HuH-7.5 (cell line): ENCODE measurements around the gene DACT3.
A peak's percentile ranks its signal among the peaks of the same experiment; 100 is the strongest.

Experiments
- DNase-seq: peaks from one replicate; pipeline ENCODE4 v3.0.0; 2011; ENCODE audit warnings: low spot score

The DACT3 gene, protein sequence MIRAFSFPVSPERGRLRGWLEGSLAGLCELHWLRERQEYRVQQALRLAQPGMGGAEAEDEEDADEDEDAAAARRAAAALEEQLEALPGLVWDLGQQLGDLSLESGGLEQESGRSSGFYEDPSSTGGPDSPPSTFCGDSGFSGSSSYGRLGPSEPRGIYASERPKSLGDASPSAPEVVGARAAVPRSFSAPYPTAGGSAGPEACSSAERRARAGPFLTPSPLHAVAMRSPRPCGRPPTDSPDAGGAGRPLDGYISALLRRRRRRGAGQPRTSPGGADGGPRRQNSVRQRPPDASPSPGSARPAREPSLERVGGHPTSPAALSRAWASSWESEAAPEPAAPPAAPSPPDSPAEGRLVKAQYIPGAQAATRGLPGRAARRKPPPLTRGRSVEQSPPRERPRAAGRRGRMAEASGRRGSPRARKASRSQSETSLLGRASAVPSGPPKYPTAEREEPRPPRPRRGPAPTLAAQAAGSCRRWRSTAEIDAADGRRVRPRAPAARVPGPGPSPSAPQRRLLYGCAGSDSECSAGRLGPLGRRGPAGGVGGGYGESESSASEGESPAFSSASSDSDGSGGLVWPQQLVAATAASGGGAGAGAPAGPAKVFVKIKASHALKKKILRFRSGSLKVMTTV

DNA sequence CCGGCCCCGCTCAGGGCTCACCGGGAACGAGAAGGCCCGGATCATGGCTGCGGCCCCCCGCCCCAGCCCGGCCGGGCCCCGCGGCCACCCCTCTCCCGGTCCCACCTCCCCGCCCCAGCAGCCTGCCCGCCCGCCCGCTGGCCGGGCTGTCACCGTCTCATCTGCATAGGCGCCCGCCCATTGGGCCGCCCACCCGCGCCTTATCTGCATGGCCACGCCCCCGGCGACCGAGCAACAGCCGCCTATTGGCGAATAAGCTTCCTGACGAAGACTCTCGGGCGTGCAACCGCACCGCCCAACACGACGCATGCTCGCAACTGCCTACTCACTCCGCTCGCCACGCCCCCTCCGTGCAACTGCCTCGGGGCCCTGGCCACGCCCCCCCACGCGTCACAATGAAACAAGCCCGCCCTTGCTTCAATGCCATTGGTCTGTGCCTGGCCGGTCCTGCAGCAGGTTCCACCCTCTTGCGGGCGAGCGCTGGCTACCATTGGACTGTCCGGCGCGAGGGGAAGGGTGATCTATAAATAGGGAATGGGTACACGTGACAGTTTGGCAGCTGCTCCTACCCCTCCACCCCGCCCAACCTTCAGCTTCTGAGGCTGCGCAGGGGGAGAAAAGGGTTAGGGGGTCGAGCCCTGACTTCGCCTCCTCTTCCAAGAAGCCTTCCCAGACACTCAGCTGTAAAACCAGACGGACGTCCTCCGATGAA is at the start of gene DACT3:
DACT3 (minus strand) TSS at position 163 of the 712 bp plus-strand sequence; CDS start at position 45, 118 bp downstream.
- DNase-seq: peak; percentile 99

GRCh38 chr19:46710687-46711086 is 49.7 kb upstream of the DACT3 start:
- no peak for DNase-seq

GRCh38 chr19:46704379-46705076 is 43.5 kb upstream of the DACT3 start:
- peak; percentile 90 for DNase-seq

DNA sequence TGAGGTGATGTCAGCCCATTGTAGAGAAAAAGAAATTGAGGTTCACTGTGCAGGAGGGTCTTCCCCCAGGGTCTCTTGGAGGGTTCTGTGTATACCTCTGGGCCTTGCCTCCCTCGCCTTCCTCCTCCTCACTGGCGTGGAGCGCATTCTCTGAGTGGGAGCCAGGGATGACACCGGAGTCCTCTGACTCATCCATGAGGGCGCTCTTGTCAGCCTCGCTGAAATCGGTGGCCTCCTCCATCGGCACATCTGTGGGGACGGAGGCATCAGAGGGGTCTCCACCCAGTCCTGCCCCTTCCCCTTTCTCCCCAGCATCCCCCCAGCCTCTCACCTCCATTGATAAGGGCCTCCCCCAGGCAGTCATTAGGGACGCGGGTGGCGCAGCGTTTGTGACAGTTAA is 39.7 kb upstream of the DACT3 start:
- no peak for DNase-seq

GRCh38 chr19:46698395-46699321 is 37.7 kb upstream of the DACT3 start:
- DNase-seq: no peak

DNA sequence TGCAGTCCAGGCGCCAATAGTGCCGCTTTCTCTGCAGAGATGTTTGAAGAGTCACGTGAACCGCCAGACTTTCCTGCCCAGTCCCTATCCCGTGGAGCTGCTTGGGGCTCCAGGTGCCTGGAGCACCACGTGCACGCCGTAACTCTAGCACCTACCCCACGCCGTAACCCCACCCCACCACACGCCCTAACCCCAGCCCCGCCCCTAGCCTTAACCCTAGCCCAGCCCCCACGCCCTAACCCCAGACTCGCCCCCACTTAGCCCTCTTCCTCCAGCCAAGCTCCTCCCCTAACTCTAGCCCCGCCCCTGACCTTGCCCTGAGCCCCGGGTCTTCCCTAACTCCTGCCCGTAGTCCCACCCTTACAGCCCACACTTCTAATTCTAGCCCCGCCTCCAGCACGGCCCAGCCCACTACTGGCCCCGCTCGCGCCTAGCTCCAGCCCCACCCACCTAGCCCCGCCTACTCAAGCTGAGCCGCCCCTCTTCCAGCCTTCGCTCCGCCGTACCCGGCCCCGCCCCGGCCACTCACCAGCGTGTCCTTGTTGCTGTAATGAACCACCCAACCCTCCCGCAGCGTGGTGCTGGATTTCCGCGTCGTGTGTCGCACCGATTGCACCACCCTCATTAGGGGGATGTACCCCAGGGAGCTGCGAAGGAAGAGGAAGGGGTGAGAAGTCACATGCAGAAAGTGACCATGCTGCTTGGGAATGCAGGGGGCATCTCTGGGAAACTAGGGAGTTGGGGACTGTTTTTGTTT is 36.4 kb upstream of the DACT3 start:
- DNase-seq: no peak

DNA sequence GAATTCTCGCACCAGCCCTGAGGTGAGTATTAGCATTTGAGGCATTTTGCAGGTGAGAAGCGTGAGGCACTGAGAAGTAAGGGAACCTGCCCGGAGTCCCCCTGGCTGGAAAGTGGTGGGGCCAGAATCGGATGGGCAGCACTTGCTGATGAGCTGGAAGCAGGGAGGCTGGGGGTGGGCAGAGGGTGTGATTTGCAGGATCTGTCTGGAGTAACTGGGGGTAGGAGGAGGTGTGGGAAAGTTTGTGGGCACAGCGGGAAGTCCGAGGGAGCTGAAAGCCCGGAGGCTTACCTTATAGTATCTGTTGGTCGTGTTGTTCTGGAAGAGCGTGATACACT is 35.9 kb upstream of the DACT3 start:
- DNase-seq: no peak

GRCh38 chr19:46696052-46696451 is 35.1 kb upstream of the DACT3 start:
- DNase-seq: no peak

- no peak for DNase-seq
Measured at GRCh38 chr19:46693760-46694159, 32.8 kb upstream of the DACT3 start.

- no peak for DNase-seq
Measured at GRCh38 chr19:46692918-46693722, 32.1 kb upstream of the DACT3 start.

GRCh38 chr19:46691948-46692347 is 31.0 kb upstream of the DACT3 start:
- DNase-seq: no peak

- no peak for DNase-seq
Measured at GRCh38 chr19:46691104-46691503, 30.1 kb upstream of the DACT3 start.

DNA sequence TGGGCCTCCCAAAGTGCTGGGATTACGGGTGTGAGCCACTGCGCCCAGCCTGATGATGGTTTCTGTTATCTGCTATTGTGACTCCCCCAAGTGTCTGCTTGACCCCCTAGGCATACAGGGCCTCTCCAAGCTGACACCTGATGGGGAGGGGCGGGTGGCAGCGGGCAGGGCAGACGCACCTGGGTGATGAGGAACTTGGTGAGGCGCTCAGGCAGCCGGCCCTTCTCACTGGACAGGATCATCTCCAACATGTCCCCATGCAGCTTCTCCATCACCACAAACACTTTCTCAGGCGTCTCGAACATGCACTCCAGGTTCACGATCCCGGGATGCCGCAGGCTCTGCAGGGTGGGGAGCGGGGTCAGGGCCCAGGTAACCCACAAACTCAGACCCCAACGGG is 28.4 kb upstream of the DACT3 start:
- DNase-seq: no peak

- DNase-seq: no peak
Measured at GRCh38 chr19:46687438-46688145, 26.6 kb upstream of the DACT3 start.

DNA sequence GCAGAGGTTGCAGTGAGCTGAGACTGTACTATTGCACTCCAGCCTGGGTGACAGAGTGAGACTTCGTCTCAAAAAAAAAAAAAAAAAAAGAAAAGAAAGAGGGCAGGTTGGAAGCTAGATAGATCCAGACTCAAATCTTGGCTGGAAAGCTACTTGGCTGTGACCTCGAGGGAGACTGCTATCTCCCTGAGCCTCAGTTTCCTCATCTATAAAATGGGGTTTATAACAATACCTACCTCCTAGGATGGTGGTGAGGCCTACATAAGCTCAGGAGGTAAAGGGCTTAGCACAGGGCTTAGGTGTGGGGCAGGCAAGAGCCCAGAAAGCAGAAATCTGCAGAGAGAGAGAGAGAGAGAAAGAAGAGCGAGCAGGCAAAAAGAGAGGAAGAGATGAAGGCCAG is 24.2 kb upstream of the DACT3 start:
- no peak for DNase-seq

GRCh38 chr19:46678110-46678732 is 17.2 kb upstream of the DACT3 start:
- DNase-seq: no peak

DNA sequence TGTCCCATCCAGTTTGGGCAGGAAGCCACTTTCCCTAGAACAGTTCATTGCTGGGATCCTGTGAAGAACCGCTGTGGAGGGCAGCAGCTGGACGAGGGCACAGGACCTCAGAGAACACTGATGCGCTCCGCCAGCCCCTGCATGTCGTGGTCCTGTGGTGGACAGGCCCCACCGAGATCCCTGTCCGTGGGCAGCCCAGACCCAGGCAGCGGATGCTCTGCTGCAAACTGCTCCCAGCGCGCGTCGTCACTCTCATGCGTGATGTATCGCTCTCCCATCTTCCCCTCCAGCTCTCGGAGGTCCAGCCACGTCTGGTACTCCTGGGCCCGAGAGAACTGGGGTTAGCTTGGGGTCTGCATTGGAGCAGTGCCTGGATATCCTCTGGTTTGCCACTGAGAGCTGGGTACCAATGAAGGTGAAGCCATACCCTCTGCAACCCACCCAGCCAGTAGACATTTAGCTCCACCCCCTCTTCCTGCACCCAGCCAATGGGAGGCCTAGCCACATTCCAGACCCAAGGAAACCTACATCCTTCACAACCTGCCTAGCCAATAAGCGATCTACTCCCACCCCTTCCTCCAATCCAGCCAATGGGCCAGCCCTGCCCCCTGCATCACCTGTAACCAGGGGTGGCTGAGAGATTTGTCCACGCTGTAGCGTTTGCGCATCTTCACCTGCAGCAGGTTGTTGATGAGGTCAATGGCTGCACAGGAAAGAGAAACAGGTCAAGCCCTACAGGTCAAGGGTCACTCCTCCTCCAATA is 13.6 kb upstream of the DACT3 start:
- no peak for DNase-seq

DNA sequence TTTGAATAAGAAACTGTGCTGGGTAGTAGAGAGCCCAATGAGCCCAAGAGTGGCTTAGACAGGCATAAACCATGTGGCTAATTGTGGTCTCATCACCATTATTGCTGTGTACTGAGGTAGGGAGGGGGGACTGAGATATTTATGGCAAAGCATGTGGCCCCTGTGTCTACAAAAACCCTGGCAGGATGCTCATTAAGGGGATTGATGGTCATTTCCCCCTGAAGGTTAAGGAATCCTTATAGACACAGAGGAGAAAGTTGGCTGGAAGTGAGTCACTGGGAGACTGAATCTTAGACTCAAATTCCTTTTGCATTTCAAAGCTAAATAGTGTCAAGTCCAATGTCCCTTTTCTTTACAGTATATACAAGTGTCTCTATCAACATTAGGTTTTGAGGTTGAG is 9.8 kb upstream of the DACT3 start:
- no peak for DNase-seq
